HG02938 (cell line): ENCODE data around the gene GRIK2.

Source experiments
- ATAC-seq: cut with Tn5 transposase; IDR thresholded peaks from one replicate; pipeline ENCODE4 v1.9.1; 2021; ENCODE audit warnings: mild to moderate bottlenecking, moderate library complexity; ENCODE audit not compliant: unreplicated experiment

GRIK2 gene

DNA sequence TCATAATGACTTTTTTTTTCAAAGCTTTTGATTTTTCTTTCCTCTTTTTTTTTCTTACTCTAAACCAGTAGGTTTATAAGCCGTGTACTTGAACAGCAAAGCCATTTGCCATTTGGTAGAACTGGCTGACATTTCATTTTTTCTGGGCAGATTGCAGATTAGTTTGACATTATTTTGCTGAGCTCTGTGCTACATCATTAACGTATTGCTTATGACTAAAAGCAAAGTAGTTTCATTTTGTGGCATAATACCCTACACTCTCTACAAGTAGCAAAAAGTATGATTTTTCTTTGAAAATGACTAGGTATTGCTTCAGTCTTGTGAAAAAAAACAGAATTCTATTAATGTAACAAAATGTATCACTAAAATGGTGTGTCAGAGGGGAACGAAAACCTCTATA lies 141.3 kb downstream of the GRIK2 start:
- ATAC-seq = no peak

- ATAC-seq = peak; percentile 55
Measured at GRCh38 chr6:101537753-101538316, 144.3 kb downstream of the GRIK2 start.

DNA sequence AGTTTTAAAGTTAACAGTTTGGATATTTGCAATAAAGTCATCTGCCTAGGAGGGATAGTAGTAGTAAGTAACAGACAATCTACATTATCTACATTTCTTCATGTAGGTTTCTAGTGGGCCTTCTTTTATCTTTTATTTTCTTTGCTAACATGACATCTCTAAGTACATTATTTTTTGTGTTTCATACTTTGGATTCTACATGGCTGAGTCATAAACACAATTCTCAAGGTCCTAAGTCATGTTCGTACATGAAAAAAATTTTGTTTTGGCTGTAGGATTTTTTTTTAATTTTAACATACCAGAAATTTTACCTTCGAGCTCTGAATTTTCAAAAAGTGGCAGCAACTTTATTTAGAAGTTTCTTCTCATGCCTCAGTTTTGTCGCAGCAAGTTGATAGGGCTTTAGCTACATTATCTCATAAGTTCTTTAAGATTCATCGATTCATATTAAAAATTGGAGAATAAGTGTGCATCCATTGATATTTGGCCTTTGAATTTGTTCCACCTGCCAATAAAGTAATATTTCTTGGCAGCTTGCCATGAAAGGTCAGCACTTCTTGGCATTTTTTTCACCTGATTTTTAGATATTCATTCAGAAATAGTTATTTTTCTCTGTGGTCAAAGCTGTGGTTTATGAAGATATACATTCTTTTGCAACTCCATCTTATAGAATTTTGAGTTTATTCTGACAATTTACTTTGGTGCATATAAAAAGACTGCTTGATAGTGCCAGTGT lies 146.2 kb downstream of the GRIK2 start:
- no peak for ATAC-seq

- ATAC-seq = no peak
Measured at GRCh38 chr6:101541894-101542293, 148.4 kb downstream of the GRIK2 start.

GRCh38 chr6:101543796-101544195 lies 150.3 kb downstream of the GRIK2 start:
- ATAC-seq = no peak

- ATAC-seq = no peak
Measured at GRCh38 chr6:101544286-101544685, 150.8 kb downstream of the GRIK2 start.

DNA sequence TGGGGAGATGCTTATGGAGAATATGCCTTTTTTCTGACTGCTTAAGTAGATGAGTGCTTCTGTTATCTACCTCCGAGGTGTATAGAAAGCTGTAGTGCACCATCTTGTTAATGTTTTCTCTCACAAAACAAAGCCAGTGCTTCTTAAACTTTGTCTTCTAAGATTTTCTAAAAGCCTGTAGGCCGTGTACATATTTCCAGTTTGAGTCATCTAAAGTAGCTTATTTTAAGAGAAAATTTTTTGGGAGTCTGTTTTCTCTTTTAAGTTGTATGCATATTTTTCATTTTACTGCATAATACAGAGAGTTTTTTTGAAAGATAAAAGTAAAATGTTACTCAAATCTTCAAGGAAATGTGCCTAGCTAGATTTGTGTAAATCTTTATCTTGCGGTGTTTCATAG lies 151.7 kb downstream of the GRIK2 start:
- ATAC-seq = no peak

GRCh38 chr6:101550451-101550850 lies 156.9 kb downstream of the GRIK2 start:
- no peak for ATAC-seq

DNA sequence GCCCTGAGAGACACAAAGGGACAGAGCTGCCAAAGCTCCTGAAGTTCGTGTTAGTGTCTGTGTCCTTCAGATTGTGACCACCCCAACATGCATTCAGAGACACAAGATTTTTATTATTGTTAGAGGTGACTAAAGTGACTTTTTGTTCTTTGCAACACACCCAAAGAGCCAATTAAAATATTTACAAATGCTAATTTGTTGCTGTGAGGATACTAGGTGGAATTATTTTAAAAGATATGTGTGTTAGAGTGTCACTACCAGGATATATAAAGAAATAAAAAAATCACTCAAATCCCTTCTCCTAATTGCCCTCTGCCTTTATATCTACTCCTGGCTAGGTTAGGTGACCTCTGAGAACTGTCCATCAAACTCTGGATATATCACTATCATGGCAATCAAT lies 160.7 kb downstream of the GRIK2 start:
- no peak for ATAC-seq

DNA sequence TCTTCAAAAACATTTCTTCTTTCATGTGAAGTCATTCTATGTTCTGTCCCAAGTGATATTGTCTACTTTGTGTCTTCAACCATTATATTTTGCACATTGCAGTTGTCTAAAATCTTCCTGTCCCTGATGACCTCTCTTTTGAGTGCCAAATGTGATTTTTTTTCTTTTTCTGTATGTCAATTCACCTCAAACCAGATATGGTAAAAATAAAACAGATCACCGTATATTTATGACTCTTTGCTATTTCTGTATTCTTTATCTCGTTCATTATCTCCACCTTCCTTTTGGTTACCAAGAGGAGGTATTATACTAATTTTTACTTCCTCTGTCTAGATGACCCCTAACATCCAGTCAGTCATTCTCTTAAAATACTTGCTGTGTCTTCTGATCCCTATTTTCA lies 165.2 kb downstream of the GRIK2 start:
- ATAC-seq = no peak

DNA sequence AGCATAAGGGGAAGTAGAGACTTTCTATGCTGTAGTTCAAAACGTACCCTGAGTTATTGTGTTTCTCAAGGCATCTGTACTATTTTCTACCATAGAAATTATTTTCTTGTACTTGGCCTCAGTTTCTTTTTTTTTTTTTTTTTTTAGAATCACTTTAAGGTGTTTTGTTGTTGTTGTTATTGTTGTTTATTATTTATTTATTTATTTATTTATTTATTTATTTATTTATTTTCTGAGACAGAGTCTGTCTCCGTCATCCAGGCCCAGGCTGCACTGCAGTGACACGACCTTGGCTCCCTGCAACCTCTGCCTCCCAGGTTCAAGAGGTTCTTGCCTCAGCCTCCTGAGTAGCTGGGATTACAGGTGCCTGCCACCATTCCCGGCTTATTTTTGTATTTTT lies 179.1 kb downstream of the GRIK2 start:
- no peak for ATAC-seq

DNA sequence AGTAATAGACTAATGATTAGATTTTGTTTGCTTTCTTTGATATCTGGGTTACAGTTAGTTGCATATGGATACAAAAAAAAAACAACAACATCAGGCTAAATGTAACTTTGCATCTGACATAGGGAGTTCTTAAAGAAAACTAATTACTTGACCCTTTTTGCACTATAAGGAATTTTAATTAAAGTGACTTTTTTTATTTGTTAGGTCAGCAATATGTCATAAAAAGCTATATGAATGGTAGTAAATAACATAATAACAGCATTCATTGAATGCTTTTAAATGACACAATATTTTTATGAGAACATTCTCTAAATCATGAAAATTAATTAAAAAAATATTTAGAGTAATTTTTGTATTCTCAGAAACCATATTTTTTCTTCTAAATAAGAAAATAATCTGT lies 183.6 kb downstream of the GRIK2 start:
- no peak for ATAC-seq

DNA sequence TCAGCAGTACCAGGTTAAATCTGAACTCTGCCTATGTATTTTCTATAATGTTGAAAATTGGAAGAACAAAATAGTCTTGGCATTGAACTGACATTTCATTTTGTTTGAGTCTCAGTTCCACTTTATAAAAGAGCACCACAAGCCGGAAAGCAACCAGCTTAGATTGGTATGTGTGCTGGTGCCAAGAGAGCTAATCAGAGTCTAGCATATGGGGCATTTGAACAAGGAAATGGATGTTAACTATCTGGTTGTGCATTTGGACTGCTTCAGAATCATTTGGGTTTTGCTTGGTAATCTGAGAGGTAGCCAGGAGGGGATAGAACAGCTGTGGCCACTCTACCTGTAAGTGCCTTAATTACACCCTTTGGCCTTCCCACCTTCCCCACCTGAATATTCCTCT lies 184.8 kb downstream of the GRIK2 start:
- ATAC-seq = no peak

- no peak for ATAC-seq
Measured at GRCh38 chr6:101582792-101583191, 189.3 kb downstream of the GRIK2 start.

GRCh38 chr6:101585501-101585900 lies 192.0 kb downstream of the GRIK2 start:
- ATAC-seq = no peak

DNA sequence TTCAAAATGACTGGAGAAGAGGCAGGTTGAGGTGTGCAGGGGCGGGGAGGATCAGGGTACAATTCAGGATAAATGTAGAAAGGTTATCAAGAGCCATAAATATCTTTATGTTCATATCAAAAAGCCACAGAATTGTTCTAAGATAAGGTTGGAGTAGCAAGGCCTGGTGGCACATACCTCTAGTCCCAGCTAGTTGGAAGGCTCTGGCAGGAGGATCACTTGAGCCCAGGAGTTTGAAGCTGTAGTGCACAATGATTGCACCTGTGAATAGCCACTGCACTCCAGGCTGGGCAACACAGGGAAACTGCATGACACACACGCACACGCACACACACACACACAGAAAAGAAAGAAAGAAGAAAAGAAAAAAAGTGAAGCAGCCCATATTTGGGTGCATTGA lies 194.8 kb downstream of the GRIK2 start:
- ATAC-seq = no peak

- ATAC-seq = no peak
Measured at GRCh38 chr6:101595276-101595675, 201.8 kb downstream of the GRIK2 start.

- ATAC-seq = no peak
Measured at GRCh38 chr6:101597693-101598092, 204.2 kb downstream of the GRIK2 start.

- ATAC-seq = no peak
Measured at GRCh38 chr6:101605426-101605825, 211.9 kb downstream of the GRIK2 start.

DNA sequence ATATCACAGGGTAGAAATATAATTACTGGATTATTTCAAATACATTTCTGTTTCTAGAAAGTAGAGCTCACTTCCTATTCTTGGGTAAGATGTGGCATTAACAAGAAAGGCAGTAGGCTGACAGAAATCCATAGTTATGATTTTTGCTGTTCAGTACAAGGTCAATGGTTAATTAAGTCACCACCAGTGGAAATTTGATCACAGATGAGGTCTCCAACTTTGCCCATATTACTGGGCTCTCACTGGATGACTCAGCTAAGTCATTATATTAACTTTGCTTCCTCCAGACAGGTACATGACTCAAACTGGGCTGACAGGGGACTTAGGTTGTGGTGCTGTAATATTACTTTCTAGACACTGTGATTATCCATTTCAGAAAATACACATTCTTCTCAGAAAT lies 212.4 kb downstream of the GRIK2 start:
- ATAC-seq = peak; percentile 65

DNA sequence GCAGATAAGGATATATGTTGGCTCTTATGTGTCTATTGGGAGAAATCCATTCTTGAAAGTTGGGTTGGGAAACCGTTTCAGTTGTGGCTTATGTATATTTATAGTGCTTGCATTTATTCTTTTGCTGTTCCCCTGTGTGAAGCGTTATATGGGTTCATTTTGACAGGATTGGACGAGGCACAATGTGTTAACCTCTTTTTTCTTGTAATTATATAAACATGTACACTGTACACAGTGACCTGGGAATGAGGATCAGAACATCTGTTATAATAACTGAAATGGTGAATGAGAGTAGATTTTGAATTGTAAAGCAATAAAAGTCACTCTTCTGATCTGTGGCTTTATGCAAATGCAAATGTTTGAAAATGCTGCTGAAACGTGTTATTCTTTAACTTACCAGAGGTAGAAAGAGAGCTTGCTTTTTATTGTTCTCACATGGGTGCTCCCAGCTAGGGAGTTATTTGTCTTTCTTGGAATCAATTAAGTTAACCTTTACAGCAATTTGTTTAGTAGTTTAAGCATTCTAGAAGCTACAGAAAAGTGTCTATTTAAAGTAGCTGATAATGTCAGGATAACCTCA lies 213.7 kb downstream of the GRIK2 start:
- ATAC-seq = no peak

GRCh38 chr6:101608703-101609102 lies 215.2 kb downstream of the GRIK2 start:
- no peak for ATAC-seq

GRCh38 chr6:101613556-101613955 lies 220.0 kb downstream of the GRIK2 start:
- ATAC-seq = no peak
